NCI-H82 treated with DMSO at 0.1 percent for 48 hours (cell line): ENCODE data around the gene DEFB121.
"Not testable (repeated sequence)": the region's sequence is repeated elsewhere in the genome, so short reads cannot be mapped to it uniquely, and the experiment has no call there.

ENCODE experiments used
- DNase-seq: peaks from one replicate; lab custom pipeline; 2025; ENCODE audit not compliant: unreplicated experiment; lab: John Stamatoyannopoulos, UW

Gene DEFB121

GRCh38 chr20:31406115-31406514 is at the start of gene DEFB121:
TSS of gene DEFB121 (minus strand) at chr20:31406215. CDS start at chr20:31406152, 63 bp downstream.
- no peak for DNase-seq

GRCh38 chr20:31454361-31454760 is 48.3 kb upstream of the DEFB121 start:
- DNase-seq, result no peak

GRCh38 chr20:31452575-31452974 is 46.6 kb upstream of the DEFB121 start:
- no peak for DNase-seq

- no peak for DNase-seq
Measured at GRCh38 chr20:31449511-31450414, 43.7 kb upstream of the DEFB121 start.

GRCh38 chr20:31446084-31446819 is 40.2 kb upstream of the DEFB121 start:
- DNase-seq, result no peak

- no peak for DNase-seq
Measured at GRCh38 chr20:31440012-31440659, 34.1 kb upstream of the DEFB121 start, which contains the start of gene DEFB123. TSS of gene DEFB123 (plus strand) at chr20:31440632. CDS start at chr20:31440699, 67 bp downstream.

- DNase-seq, result no peak
Measured at GRCh38 chr20:31430568-31431115, 24.6 kb upstream of the DEFB121 start.

- DNase-seq, result not testable (repeated sequence)
Measured at GRCh38 chr20:31427576-31427975, 21.6 kb upstream of the DEFB121 start.

- DNase-seq, result not testable (repeated sequence)
Measured at GRCh38 chr20:31426891-31427551, 21.0 kb upstream of the DEFB121 start.

GRCh38 chr20:31425797-31426196 is 19.8 kb upstream of the DEFB121 start:
- DNase-seq, result no peak

GRCh38 chr20:31418307-31418706 is 12.3 kb upstream of the DEFB121 start:
- no peak for DNase-seq

- DNase-seq, result no peak
Measured at GRCh38 chr20:31415653-31416052, 9.6 kb upstream of the DEFB121 start.

- DNase-seq, result no peak
Measured at GRCh38 chr20:31414381-31414780, 8.4 kb upstream of the DEFB121 start.

- no peak for DNase-seq
Measured at GRCh38 chr20:31410011-31410410, 4.0 kb upstream of the DEFB121 start.

- DNase-seq, result no peak
Measured at GRCh38 chr20:31403886-31404285, 2.1 kb downstream of the DEFB121 start.

GRCh38 chr20:31394900-31395299 is 11.1 kb downstream of the DEFB121 start:
- no peak for DNase-seq

GRCh38 chr20:31392836-31393235 is 13.2 kb downstream of the DEFB121 start:
- no peak for DNase-seq

- DNase-seq, result no peak
Measured at GRCh38 chr20:31390490-31390889, 15.5 kb downstream of the DEFB121 start, which contains the start of gene DEFB119. TSS of gene DEFB119 (minus strand) at chr20:31390590. CDS start at chr20:31390483, 107 bp downstream.

GRCh38 chr20:31374346-31374745 is 31.7 kb downstream of the DEFB121 start:
- DNase-seq, result no peak

GRCh38 chr20:31368301-31368700 is 37.7 kb downstream of the DEFB121 start, which contains the start of gene DEFB118:
TSS of gene DEFB118 (plus strand) at chr20:31368601. CDS start at chr20:31368651, 50 bp downstream.
- DNase-seq, result no peak
